EH (cell line): ENCODE results near the gene CD59.
"Not testable (repeated sequence)": the region's sequence is repeated elsewhere in the genome, so short reads cannot be mapped to it uniquely, and the experiment has no call there.

Experiments used
- DNase-seq: peaks from one replicate; pipeline ENCODE4 v3.0.0-alpha.2; 2015; ENCODE audit warnings: low read depth

The CD59 gene

GRCh38 chr11:33742249-33742851, 6.1 kb upstream of the CD59 start:
- peak; percentile 55 for DNase-seq

- DNase-seq: no peak
Measured at GRCh38 chr11:33741806-33742205, 5.6 kb upstream of the CD59 start.

GRCh38 chr11:33737362-33737821, 1.2 kb upstream of the CD59 start:
- peak; percentile 71 for DNase-seq

GRCh38 chr11:33735271-33736147, 714 bp downstream of the CD59 start:
- peak; percentile 52 for DNase-seq

GRCh38 chr11:33734441-33735270, 1.6 kb downstream of the CD59 start:
- DNase-seq: peak; percentile 62

GRCh38 chr11:33733980-33734379, 2.2 kb downstream of the CD59 start:
- DNase-seq: no peak

GRCh38 chr11:33731723-33732531, 4.3 kb downstream of the CD59 start:
- DNase-seq: peak; percentile 57

GRCh38 chr11:33730716-33731115, 5.5 kb downstream of the CD59 start:
- DNase-seq: no peak

GRCh38 chr11:33729072-33729664, 7.1 kb downstream of the CD59 start:
- DNase-seq: not testable (repeated sequence)

- not testable (repeated sequence) for DNase-seq
Measured at GRCh38 chr11:33727539-33727938, 8.7 kb downstream of the CD59 start.

- no peak for DNase-seq
Measured at GRCh38 chr11:33725496-33725895, 10.7 kb downstream of the CD59 start.

GRCh38 chr11:33724644-33725035, 11.6 kb downstream of the CD59 start:
- no peak for DNase-seq

- DNase-seq: peak; percentile 100
Measured at GRCh38 chr11:33723238-33723881, 12.9 kb downstream of the CD59 start.

- peak; percentile 97 for DNase-seq
Measured at GRCh38 chr11:33722590-33723234, 13.5 kb downstream of the CD59 start.

GRCh38 chr11:33721984-33722383, 14.2 kb downstream of the CD59 start:
- DNase-seq: no peak

- DNase-seq: peak; percentile 91
Measured at GRCh38 chr11:33721426-33721825, 14.8 kb downstream of the CD59 start.

GRCh38 chr11:33719587-33719986, 16.6 kb downstream of the CD59 start:
- no peak for DNase-seq

- no peak for DNase-seq
Measured at GRCh38 chr11:33718440-33718839, 17.8 kb downstream of the CD59 start.

GRCh38 chr11:33716243-33716642, 20.0 kb downstream of the CD59 start:
- peak; percentile 61 for DNase-seq

- no peak for DNase-seq
Measured at GRCh38 chr11:33713856-33714398, 22.3 kb downstream of the CD59 start.
